Measurements from ENCODE around the gene CD48.

Gene CD48

GRCh38 chr1:160675641-160676410 lies 35.8 kb downstream of the CD48 start:
- in situ Hi-C loops (cut with HindIII; ENCODE audit: low sequenced_read_pairs): no loop called here
- TF ChIP-seq CTCF (IDR thresholded peaks at IDR 0.05; ENCODE audit: low read depth, low read length, missing control alignments): peak; percentile 91
- peak; percentile 20 for DNase-seq (ENCODE audit: low read depth)
- no peak overlapping the region for H3K4me3 ChIP-seq (ENCODE audit: low read depth, low read length)

GRCh38 chr1:160674415-160674814 lies 37.2 kb downstream of the CD48 start:
- in situ Hi-C loops (cut with HindIII; ENCODE audit: low sequenced_read_pairs): no loop called here
- H3K4me3 ChIP-seq (ENCODE audit: low read depth, low read length): no peak overlapping the region
- TF ChIP-seq CTCF (IDR thresholded peaks at IDR 0.05; ENCODE audit: low read depth, low read length, missing control alignments): no peak
- DNase-seq (ENCODE audit: low read depth): no peak

- no peak overlapping the region for H3K4me3 ChIP-seq (ENCODE audit: low read depth, low read length)
- in situ Hi-C loops (cut with HindIII; ENCODE audit: low sequenced_read_pairs): no loop called here
- no peak for DNase-seq (ENCODE audit: low read depth)
- TF ChIP-seq CTCF (IDR thresholded peaks at IDR 0.05; ENCODE audit: low read depth, low read length, missing control alignments): no peak
These were observed 38.6 kb downstream of the CD48 start for GRCh38 chr1:160672789-160673695.

GRCh38 chr1:160671603-160672517 lies 39.8 kb downstream of the CD48 start:
- DNase-seq (ENCODE audit: low read depth): no peak
- H3K4me3 ChIP-seq (ENCODE audit: low read depth, low read length): no peak overlapping the region
- no peak for TF ChIP-seq CTCF (IDR thresholded peaks at IDR 0.05; ENCODE audit: low read depth, low read length, missing control alignments)
- in situ Hi-C loops (cut with HindIII; ENCODE audit: low sequenced_read_pairs): no loop called here

GRCh38 chr1:160670701-160671100 lies 40.9 kb downstream of the CD48 start:
- no peak for TF ChIP-seq CTCF (IDR thresholded peaks at IDR 0.05; ENCODE audit: low read depth, low read length, missing control alignments)
- no peak for DNase-seq (ENCODE audit: low read depth)
- H3K4me3 ChIP-seq (ENCODE audit: low read depth, low read length): no peak overlapping the region
- in situ Hi-C loops (cut with HindIII; ENCODE audit: low sequenced_read_pairs): no loop called here

- no peak for DNase-seq (ENCODE audit: low read depth)
- in situ Hi-C loops (cut with HindIII; ENCODE audit: low sequenced_read_pairs): no loop called here
- no peak for TF ChIP-seq CTCF (IDR thresholded peaks at IDR 0.05; ENCODE audit: low read depth, low read length, missing control alignments)
- no peak overlapping the region for H3K4me3 ChIP-seq (ENCODE audit: low read depth, low read length)
These were observed 41.8 kb downstream of the CD48 start for GRCh38 chr1:160669802-160670201.

Measured in astrocyte of the cerebellum (primary cell).